Thyroid gland (tissue), 4 donors: ENCODE results near the gene LGALS4. TPM values are rescaled to one million over a fixed set of nuclear protein-coding genes. Genes with fewer than 3 reads are reported as not detected.
"Not testable (repeated sequence)": the region's sequence is repeated elsewhere in the genome, so short reads cannot be mapped to it uniquely, and the experiment has no call there.

ENCODE experiments used
- DNase-seq, 2 donors: peaks; one replicate each; pipeline ENCODE4 v3.0.0-alpha.2; 2019
- H3K27ac ChIP-seq, 3 donors: fragments of 200-600 bp; sonication (generic); 1 replicate in 2 of 3; 2 replicates in 1 of 3; pipeline ENCODE4 v1.5.1; 2016 to 2019; ENCODE audit warnings: mild to moderate bottlenecking in 1 of 3, moderate library complexity in 1 of 3
- H3K27me3 ChIP-seq: fragments of 200-600 bp; sonication (generic); one replicate; pipeline ENCODE4 v1.5.1; 2019
- H3K36me3 ChIP-seq, 2 donors: fragments of 200-600 bp; sonication (generic); one replicate each; pipeline ENCODE4 v1.5.1; 2016 to 2019
- H3K4me1 ChIP-seq, 2 donors: fragments of 200-600 bp; sonication (generic); one replicate each; pipeline ENCODE4 v1.5.1; 2017 to 2019
- H3K4me3 ChIP-seq, 3 donors: fragments of 200-600 bp; sonication (generic); replicated peaks in 1 of 3; 1 replicate in 2 of 3; 2 replicates in 1 of 3; pipeline ENCODE4 v1.5.1; 2016; ENCODE audit warnings: mild to moderate bottlenecking in 1 of 3
- H3K9me3 ChIP-seq: fragments of 200-600 bp; sonication (generic); one replicate; pipeline ENCODE4 v1.5.1; 2017
- POLR2A ChIP-seq, 2 donors: fragments of 450-650 bp; IDR thresholded peaks; one replicate each; pipeline ENCODE4 v1.6.1; 2017; ENCODE audit warnings: antibody characterized with exemption in 2 of 2, mild to moderate bottlenecking in 2 of 2, moderate library complexity in 1 of 2
- WGBS, 2 donors: methylation state at CpG; one replicate each; pipeline ENCODE4 v1.1.5; 2017; 5-methylcytosine and 5-hydroxymethylcytosine counted together
- intact Hi-C: fragments of 100-400 bp; cut with DNase I; formaldehyde crosslinking; loops from one replicate; pipeline ENCODE4 v1.15.1; 2023
- total RNA-seq, 4 donors: library from RNA; depleted of rRNA; stranded (reverse); fragments of >200 nt; gene quantifications; one replicate each; pipeline ENCODE4 v1.2.3, GENCODE V29; 2016
- TF ChIP-seq, protein P1 (sequence below), 6 experiments: fragments of 200-600 bp in 3 of 6; fragments of 450-650 bp in 3 of 6; sonication (generic) in 3 of 6; IDR thresholded peaks; one replicate each; pipeline ENCODE4 v1.5.1; 2016 to 2019; ENCODE audit warnings: antibody characterized with exemption in 6 of 6, mild to moderate bottlenecking in 2 of 6, inconsistent platforms in 1 of 6, moderate library complexity in 1 of 6

Gene LGALS4
- total RNA-seq, 4 donors from 2014 or later = 1.6 TPM; not detected in 2

DNA sequence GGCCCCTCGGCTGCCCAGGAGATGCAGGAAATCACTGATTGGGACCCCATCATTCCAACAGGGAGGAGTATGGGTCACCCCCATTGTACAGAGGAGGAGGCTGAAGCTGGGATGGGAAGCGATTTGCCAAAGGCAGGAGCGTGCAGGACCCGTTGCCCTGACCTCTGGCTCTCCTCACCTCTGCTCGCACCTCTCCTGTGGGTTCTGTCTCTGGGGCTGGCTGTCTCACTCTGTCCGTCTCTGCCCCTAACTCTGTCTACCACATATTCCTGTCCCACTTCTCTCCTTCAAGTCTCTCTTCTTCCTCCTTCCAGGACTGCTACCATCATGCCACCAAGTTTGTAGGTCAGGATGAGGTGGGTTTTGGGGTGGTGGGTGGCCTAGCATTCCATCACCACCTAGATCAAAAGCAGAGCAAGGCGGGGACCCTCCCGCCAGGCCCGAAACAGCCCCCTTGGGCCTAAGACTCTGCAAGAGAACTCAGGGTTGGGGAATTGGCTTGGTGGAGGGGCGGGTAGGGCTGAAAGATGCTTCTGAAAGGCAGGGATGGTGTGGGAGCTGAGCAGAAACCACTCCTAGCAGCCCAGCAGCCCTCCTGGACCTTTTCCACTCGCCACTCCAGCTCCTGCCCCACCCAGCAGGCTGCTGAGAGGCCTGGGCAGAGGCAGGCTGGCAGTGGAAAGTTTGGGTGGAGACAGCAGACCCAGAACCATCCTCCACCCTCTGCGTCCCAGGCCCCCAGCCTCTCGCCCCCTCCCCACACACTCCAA, 38.4 kb downstream of the LGALS4 start:
- Histone ChIP-seq H3K27me3 (no peaks in the 10 kb centered on the region), H3K4me1 (peaks cover 8% of the 10 kb centered on the region in 2 donors), H3K4me3 (no peak overlapping the region), H3K27ac (no peak overlapping the region), H3K9me3 (no peaks in the 10 kb centered on the region), H3K36me3 (no peaks in the 10 kb centered on the region)
- WGBS, 2 donors = 84 to 86% methylated on average over 13 of the region's 13 CpGs
- DNase-seq = no peak
- TF ChIP-seq, protein P1, sequence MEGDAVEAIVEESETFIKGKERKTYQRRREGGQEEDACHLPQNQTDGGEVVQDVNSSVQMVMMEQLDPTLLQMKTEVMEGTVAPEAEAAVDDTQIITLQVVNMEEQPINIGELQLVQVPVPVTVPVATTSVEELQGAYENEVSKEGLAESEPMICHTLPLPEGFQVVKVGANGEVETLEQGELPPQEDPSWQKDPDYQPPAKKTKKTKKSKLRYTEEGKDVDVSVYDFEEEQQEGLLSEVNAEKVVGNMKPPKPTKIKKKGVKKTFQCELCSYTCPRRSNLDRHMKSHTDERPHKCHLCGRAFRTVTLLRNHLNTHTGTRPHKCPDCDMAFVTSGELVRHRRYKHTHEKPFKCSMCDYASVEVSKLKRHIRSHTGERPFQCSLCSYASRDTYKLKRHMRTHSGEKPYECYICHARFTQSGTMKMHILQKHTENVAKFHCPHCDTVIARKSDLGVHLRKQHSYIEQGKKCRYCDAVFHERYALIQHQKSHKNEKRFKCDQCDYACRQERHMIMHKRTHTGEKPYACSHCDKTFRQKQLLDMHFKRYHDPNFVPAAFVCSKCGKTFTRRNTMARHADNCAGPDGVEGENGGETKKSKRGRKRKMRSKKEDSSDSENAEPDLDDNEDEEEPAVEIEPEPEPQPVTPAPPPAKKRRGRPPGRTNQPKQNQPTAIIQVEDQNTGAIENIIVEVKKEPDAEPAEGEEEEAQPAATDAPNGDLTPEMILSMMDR (IDR thresholded peaks at IDR 0.05) = no peak
- no peak for TF ChIP-seq POLR2A (IDR thresholded peaks at IDR 0.05)
- intact Hi-C loops = loop anchor here (10.0 kb wide), 1 partner anchor 50 kb away; no protein-coding TSS in a partner anchor

DNA sequence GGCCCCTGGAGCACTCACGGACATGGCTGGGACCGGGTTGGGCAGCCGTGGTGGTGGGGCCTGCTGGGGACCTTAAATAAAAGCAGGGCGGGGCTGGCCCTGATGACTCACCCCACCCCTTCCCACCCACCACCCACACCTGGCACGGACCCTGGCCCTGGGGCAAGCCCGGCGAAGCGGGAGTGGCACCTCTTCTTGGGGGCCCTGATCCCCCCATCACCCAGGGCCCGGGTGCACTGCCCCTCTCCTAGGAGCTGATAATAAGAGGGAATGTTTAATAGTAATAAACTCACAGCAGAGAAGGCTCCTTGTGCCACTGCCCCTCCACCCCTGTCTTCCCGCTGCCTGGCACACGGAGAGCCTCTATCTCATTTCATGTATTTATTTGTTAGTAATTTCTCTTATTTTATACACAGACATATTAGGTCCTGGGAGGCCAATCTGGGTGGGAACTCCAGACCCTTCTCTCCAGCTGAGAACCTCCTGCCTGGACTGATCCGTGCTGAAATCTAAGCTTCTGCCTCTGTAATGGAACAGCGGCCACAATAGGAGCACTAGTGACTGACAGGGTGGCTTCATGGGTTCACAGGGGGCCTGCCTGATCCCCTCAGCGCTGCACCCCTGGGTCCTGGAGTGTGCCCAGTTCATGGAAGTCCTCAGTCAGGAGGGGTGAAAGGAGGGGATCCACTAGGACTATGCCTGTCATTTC, 39.1 kb downstream of the LGALS4 start, which contains the start of gene LGALS7:
LGALS7 (minus strand) TSS at position 49 of the 709 bp plus-strand sequence; CDS start at position 24, 25 bp downstream.
- peaks cover 8% of the 10 kb centered on the region in 2 donors for H3K4me1 ChIP-seq
- H3K4me3 ChIP-seq = no peak within 1 kb of the TSS
- H3K27ac ChIP-seq = no peak within 1 kb of the TSS
- no peaks in the 10 kb centered on the region for H3K27me3 ChIP-seq
- H3K36me3 ChIP-seq = no peaks in the 10 kb centered on the region
- 82 to 83% methylated on average over 6 to 11 of the region's 14 CpGs for WGBS, 2 donors
- TF ChIP-seq, protein P1 (IDR thresholded peaks at IDR 0.05) = no peak
- TF ChIP-seq POLR2A (IDR thresholded peaks at IDR 0.05) = no peak
- intact Hi-C loops = loop anchor here (10.0 kb wide), 1 partner anchor 51 kb away; no protein-coding TSS in a partner anchor
- no peak for DNase-seq
- no peaks in the 10 kb centered on the region for H3K9me3 ChIP-seq

DNA sequence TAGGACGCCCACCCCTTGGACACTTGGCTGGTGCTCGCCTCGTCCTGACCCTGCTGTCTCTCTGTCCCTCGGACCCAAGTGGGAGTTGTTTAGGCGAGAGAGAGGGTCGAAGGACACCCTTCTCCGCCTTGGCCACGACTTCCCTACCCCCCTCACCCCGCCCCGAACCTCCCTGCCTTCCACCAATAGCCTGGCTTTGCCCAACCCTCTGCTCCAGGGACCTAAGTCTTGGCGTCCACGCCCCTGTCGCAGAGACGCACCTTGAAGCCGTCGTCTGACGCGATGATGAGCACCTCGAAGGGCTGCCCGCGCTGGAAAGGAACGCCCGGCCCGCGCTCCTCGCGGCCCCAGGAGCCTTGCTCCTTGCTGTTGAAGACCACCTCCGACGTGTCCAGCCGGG, 41.2 kb downstream of the LGALS4 start:
- intact Hi-C loops = loop anchor here (10.0 kb wide), 1 partner anchor 53 kb away; no protein-coding TSS in a partner anchor
- WGBS, 2 donors = no CpG with 5 or more reads among the region's 30 CpGs
- H3K4me3 ChIP-seq, H3K36me3 ChIP-seq, H3K27me3 ChIP-seq, H3K27ac ChIP-seq, H3K4me1 ChIP-seq, H3K9me3 ChIP-seq, DNase-seq: not testable (repeated sequence)

DNA sequence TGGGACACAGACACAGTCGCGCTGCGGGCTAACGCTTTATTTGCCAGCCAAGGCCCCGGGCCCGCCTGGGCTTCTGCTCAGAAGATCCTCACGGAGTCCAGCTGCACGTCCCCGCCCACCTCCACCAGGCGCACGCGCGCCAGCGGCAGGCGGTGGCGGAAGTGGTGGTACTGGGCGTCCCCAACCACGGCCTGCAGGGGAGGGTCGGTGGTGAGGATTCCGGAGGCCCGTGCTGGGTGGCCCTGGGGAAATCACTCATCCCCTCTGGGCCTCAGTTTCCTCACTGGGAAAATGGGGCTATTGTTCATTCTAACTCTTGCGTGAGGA, 41.8 kb downstream of the LGALS4 start:
- not testable (repeated sequence) for H3K9me3 ChIP-seq, H3K4me1 ChIP-seq, H3K27ac ChIP-seq, H3K27me3 ChIP-seq, DNase-seq, H3K4me3 ChIP-seq, H3K36me3 ChIP-seq
- intact Hi-C loops = loop anchor here (10.0 kb wide), 1 partner anchor 54 kb away; no protein-coding TSS in a partner anchor
- WGBS, 2 donors = 0% methylated on average over 1 of the region's 22 CpGs; no CpG with 5 or more reads in 1 of the 2 donors

DNA sequence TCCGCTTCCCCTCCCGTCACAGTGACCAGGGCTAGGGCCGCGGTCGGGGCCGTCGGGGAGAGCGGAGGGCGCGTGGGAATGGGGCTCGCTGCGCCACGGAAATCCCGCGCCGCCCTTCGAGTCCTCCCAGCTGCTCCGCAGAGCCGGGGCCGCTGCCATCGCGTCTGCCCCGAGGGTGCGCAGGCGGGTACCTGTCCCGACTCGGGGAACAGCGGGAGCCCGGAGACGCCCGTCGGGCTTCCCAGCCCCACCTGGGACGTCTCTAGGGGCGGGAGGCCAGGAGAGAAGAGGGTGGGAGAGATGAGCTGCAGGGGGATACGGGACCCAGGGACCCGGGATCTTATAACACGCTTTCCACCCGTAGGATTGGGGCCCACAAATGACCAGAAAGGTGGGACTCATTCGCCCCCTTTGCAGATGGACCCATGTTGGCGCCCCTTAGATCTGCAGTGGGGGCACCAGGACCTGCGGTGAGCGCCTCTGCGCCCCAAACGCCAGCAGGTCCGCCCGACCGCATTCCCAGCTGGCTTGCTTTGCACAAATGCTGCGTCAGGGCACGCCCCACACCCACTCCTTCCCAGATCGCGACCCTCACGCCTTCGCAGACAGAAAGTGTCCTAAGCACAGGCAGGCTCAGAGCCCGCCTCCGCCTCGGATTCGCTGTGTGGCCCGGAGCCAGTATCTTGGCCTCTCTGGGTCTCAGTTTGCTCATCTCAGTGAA, 42.4 kb downstream of the LGALS4 start:
- H3K9me3 ChIP-seq, H3K36me3 ChIP-seq, H3K4me1 ChIP-seq, H3K27me3 ChIP-seq, DNase-seq: not testable (repeated sequence)
- H3K27ac ChIP-seq = peak overlapping the region in 2 of 3 donors; percentile 36 to 56
- intact Hi-C loops = loop anchor here (10.0 kb wide), 1 partner anchor 54 kb away; no protein-coding TSS in a partner anchor
- H3K4me3 ChIP-seq = peak overlapping the region in 1 of 3 donors; percentile 24
- WGBS, 2 donors = no CpG with 5 or more reads among the region's 58 CpGs

DNA sequence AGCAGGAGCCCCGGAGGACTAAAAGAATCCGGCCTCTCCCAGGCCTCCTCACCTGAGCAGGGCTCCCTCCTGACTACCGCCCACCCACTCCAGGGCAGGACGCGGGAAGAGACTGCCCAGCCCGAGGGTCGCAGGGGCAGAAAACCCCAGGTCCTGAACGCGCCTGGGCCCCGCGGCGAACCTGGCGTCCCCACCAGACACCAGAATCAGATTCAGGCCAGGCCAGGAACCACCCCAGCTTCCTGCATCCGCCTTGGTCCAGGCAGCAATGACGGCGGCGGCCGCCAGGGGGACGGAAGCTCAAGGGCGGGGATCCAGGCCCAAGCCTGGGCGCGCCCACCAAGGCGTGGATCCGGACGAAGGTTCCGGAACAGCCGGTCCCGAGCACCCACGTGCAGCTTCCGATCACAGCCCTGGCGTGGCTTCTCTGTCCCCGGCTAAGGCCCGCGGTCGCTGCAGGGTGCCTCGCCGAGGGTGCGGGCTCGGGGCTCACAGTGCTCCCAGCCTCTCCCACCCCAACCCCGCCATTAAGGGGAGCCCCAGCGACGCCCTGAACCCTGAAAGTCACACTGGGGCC, 43.0 kb downstream of the LGALS4 start:
- intact Hi-C loops = loop anchor here (10.0 kb wide), 1 partner anchor 55 kb away; no protein-coding TSS in a partner anchor
- WGBS, 2 donors = 47 to 52% methylated on average over 7 of the region's 42 CpGs
- peak in 1 of 2 donors; percentile 35 for TF ChIP-seq POLR2A (IDR thresholded peaks at IDR 0.05)
- TF ChIP-seq, protein P1 (IDR thresholded peaks at IDR 0.05) = peak; percentile 55 to 89 (median 73)
- H3K4me3 ChIP-seq = peak overlapping the region in 1 of 3 donors; percentile 24
- DNase-seq = peak; percentile 82 to 86
- peaks cover 8% of the 10 kb centered on the region in 2 donors for H3K4me1 ChIP-seq
- H3K27ac ChIP-seq = peak overlapping the region in 2 of 3 donors; percentile 36 to 56
- no peaks in the 10 kb centered on the region for H3K9me3 ChIP-seq
- H3K36me3 ChIP-seq = no peaks in the 10 kb centered on the region
- no peaks in the 10 kb centered on the region for H3K27me3 ChIP-seq
